C4-2B (cell line): Measurements from ENCODE around the gene ZC3H15.

Experiments used
- CTCF ChIP-seq: fragments of 450-650 bp; conservative IDR thresholded peaks from 2 replicates; pipeline ENCODE4 v1.5.1; 2017; ENCODE audit warnings: mild to moderate bottlenecking
- ZFX ChIP-seq: fragments of 450-650 bp; IDR thresholded peaks from 2 replicates; pipeline ENCODE4 v1.6.1; 2017

DNA sequence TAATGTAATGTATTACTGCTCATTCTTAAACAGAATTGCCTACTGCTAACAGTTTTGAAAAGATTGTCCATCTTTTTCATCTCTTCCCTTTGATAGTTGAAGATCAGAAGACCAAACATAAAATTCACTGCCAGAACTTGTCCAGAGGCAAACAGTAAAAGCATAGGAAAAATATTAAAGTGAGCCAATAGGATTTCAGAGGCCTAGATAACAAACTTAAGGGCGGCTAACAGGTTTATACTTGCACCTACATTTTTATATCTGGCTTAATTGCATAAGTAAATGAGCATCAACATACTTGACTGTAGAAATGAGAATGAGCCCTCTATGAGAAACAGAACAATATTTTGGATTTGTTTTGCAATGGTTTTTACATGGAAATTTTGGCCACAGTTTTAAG is 30.3 kb downstream of the ZC3H15 start:
- TF ChIP-seq CTCF (no peak), ZFX (no peak)
